Epidermal melanocyte (primary cell): ENCODE measurements around the gene SOX15.
A peak's percentile ranks its signal among the peaks of the same experiment; 100 is the strongest.
"Not testable (repeated sequence)": the region's sequence is repeated elsewhere in the genome, so short reads cannot be mapped to it uniquely, and the experiment has no call there.

Source experiments
- DNase-seq: peaks from one replicate; pipeline ENCODE4 v3.0.0; 2011; ENCODE audit warnings: low spot score; ENCODE audit not compliant: insufficient read length

SOX15 gene

GRCh38 chr17:7610641-7611040, 20.7 kb upstream of the SOX15 start:
- no peak for DNase-seq

GRCh38 chr17:7606280-7606679, 16.4 kb upstream of the SOX15 start:
- DNase-seq: no peak

- not testable (repeated sequence) for DNase-seq
Observed at GRCh38 chr17:7597561-7597960, 7.7 kb upstream of the SOX15 start.

GRCh38 chr17:7593296-7593695, 3.4 kb upstream of the SOX15 start:
- DNase-seq: no peak

- no peak for DNase-seq
Observed at GRCh38 chr17:7592422-7593021, 2.6 kb upstream of the SOX15 start.

- DNase-seq: no peak
Observed at GRCh38 chr17:7591596-7591995, 1.7 kb upstream of the SOX15 start.

GRCh38 chr17:7590743-7591142, 849 bp upstream of the SOX15 start:
- DNase-seq: no peak

GRCh38 chr17:7589204-7589868, 558 bp downstream of the SOX15 start:
- DNase-seq: peak; percentile 96

- DNase-seq: no peak
Observed at GRCh38 chr17:7588553-7589203, 1.2 kb downstream of the SOX15 start.

- DNase-seq: peak; percentile 71
Observed at GRCh38 chr17:7587420-7588151, 2.3 kb downstream of the SOX15 start.

GRCh38 chr17:7586673-7587419, 3.0 kb downstream of the SOX15 start:
- DNase-seq: no peak

- DNase-seq: peak; percentile 94
Observed at GRCh38 chr17:7583253-7584109, 6.4 kb downstream of the SOX15 start, which contains the start of gene MPDU1. MPDU1 (plus strand) TSS chr17:7583852; CDS start chr17:7583863, 11 bp downstream.

- DNase-seq: no peak
Observed at GRCh38 chr17:7582396-7583252, 7.3 kb downstream of the SOX15 start.

- no peak for DNase-seq
Observed at GRCh38 chr17:7580604-7581575, 9.0 kb downstream of the SOX15 start.

- no peak for DNase-seq
Observed at GRCh38 chr17:7579834-7580603, 9.9 kb downstream of the SOX15 start.

GRCh38 chr17:7579001-7579833, 10.7 kb downstream of the SOX15 start, which contains the start of gene CD68:
CD68 (plus strand) TSS chr17:7579638; CDS start chr17:7579678, 40 bp downstream.
- peak; percentile 57 for DNase-seq
